IMR-90 (cell line): ENCODE data around the gene HMGB2. TPM values are rescaled to one million over a fixed set of nuclear protein-coding genes. Genes with fewer than 3 reads are reported as not detected.

Source experiments
- ATAC-seq: fragments of 200-7000 bp; cut with Tn5 transposase; 2 replicates; pipeline ENCODE4 v1.9.1; 2020; ENCODE audit warnings: low read depth, mild to moderate bottlenecking, moderate library complexity
- BruUV-seq: library from RNA; stranded (reverse); fragments of 400-500 nt; replicated peaks from 2 replicates; lab custom pipeline; 2021; lab: Mats Ljungman, UMichigan
- CTCF ChIA-PET: fragments of 300-600 bp; formaldehyde crosslinking; extraction: SDS; loops from one replicate; lab custom pipeline; 2021; ENCODE audit warnings: antibody characterized with exemption; lab: Yijun Ruan, JAX
- POLR2A ChIA-PET: fragments of 300-600 bp; sonication (Branson Sonifier 250); formaldehyde crosslinking; loops from one replicate; lab custom pipeline; 2022; ENCODE audit warnings: antibody characterized with exemption; ENCODE audit not compliant: unreplicated experiment; lab: Charles Lee
- DNase-seq: peaks from one replicate; pipeline ENCODE4 v3.0.0; 2013
- H2AFZ ChIP-seq: replicated peaks from 2 replicates; pipeline ENCODE3; 2013; ENCODE audit warnings: low read length, mild to moderate bottlenecking; ENCODE audit not compliant: poor library complexity
- H2AK5ac ChIP-seq: 2 replicates; pipeline ENCODE4 v1.6.1; 2013; ENCODE audit warnings: low read depth, low read length, inconsistent platforms
- H2AK9ac ChIP-seq: replicated peaks from 2 replicates; pipeline ENCODE3; 2013; ENCODE audit warnings: mild to moderate bottlenecking, low read depth, low read length, moderate library complexity; ENCODE audit not compliant: poor library complexity
- H2BK120ac ChIP-seq: 2 replicates; pipeline ENCODE4 v1.6.1; 2013; ENCODE audit warnings: low read depth, low read length, inconsistent platforms
- H2BK15ac ChIP-seq: 3 replicates; pipeline ENCODE4 v1.6.1; 2013; ENCODE audit warnings: low read depth, low read length, inconsistent platforms
- H2BK20ac ChIP-seq: 2 replicates; pipeline ENCODE4 v1.6.1; 2013; ENCODE audit warnings: low read depth, mild to moderate bottlenecking, inconsistent platforms, low read length, moderate library complexity
- H2BK5ac ChIP-seq: 2 replicates; pipeline ENCODE4 v1.6.1; 2013; ENCODE audit warnings: mild to moderate bottlenecking, low read depth, low read length, inconsistent platforms; ENCODE audit not compliant: poor library complexity, severe bottlenecking
- H3K14ac ChIP-seq: replicated peaks from 2 replicates; pipeline ENCODE4 v1.6.1; 2013; ENCODE audit warnings: low read depth, low read length, inconsistent platforms
- H3K18ac ChIP-seq: 2 replicates; pipeline ENCODE4 v1.6.1; 2013; ENCODE audit warnings: low read depth, low read length, control low read depth
- H3K23ac ChIP-seq: 2 replicates; pipeline ENCODE4 v1.6.1; 2013; ENCODE audit warnings: low read depth, low read length, inconsistent platforms
- H3K27ac ChIP-seq: 2 replicates; pipeline ENCODE4 v1.5.1; 2013; ENCODE audit warnings: mild to moderate bottlenecking, control low read depth, low read length; ENCODE audit not compliant: insufficient read depth
- H3K27me3 ChIP-seq: 2 replicates; pipeline ENCODE4 v1.6.1; 2013; ENCODE audit warnings: low read length; ENCODE audit not compliant: control insufficient read depth, insufficient read depth
- H3K36me3 ChIP-seq: 2 replicates; pipeline ENCODE4 v1.6.1; 2013; ENCODE audit warnings: low read length, mixed read lengths; ENCODE audit not compliant: control insufficient read depth, insufficient read depth
- H3K4ac ChIP-seq: 2 replicates; pipeline ENCODE4 v1.6.1; 2013; ENCODE audit warnings: low read depth, low read length, inconsistent platforms
- H3K4me1 ChIP-seq: 2 replicates; pipeline ENCODE4 v1.6.1; 2013; ENCODE audit warnings: low read length, mixed read lengths; ENCODE audit not compliant: control insufficient read depth, insufficient read depth
- H3K4me2 ChIP-seq: 2 replicates; pipeline ENCODE4 v1.6.1; 2013; ENCODE audit warnings: low read depth, mild to moderate bottlenecking, control low read depth, low read length, moderate library complexity
- H3K4me3 ChIP-seq: 2 replicates; pipeline ENCODE4 v1.5.1; 2013; ENCODE audit warnings: low read depth, mild to moderate bottlenecking, control low read depth, low read length, moderate library complexity; ENCODE audit not compliant: insufficient read depth
- H3K56ac ChIP-seq: 2 replicates; pipeline ENCODE4 v1.6.1; 2013; ENCODE audit warnings: low read length, inconsistent platforms; ENCODE audit not compliant: insufficient read depth; ENCODE audit errors: extremely low read depth
- H3K79me1 ChIP-seq, 2 experiments: 2 replicates each; pipeline ENCODE4 v1.6.1; 2013; ENCODE audit warnings: low read length in 2 of 2, inconsistent platforms in 1 of 2, low read depth in 1 of 2
- H3K9ac ChIP-seq: 2 replicates; pipeline ENCODE4 v1.6.1; 2013; ENCODE audit warnings: low read depth, low read length, control low read depth
- H3K9me1 ChIP-seq: 2 replicates; pipeline ENCODE4 v1.6.1; 2013; ENCODE audit warnings: low read length, inconsistent platforms; ENCODE audit not compliant: insufficient read depth
- H3K9me3 ChIP-seq: 2 replicates; pipeline ENCODE4 v1.6.1; 2013; ENCODE audit warnings: low read length; ENCODE audit not compliant: control insufficient read depth, insufficient read depth
- H4K20me1 ChIP-seq: 2 replicates; pipeline ENCODE4 v1.6.1; 2013; ENCODE audit warnings: low read length, inconsistent platforms; ENCODE audit not compliant: insufficient read depth
- H4K5ac ChIP-seq: 2 replicates; pipeline ENCODE4 v1.6.1; 2013; ENCODE audit warnings: mild to moderate bottlenecking, low read depth, low read length, control low read depth
- H4K8ac ChIP-seq, 2 experiments: 2 replicates each; pipeline ENCODE4 v1.6.1; 2013; ENCODE audit warnings: low read depth in 2 of 2, low read length in 2 of 2, control low read depth in 1 of 2, inconsistent platforms in 1 of 2
- H4K91ac ChIP-seq: 2 replicates; pipeline ENCODE4 v1.6.1; 2013; ENCODE audit warnings: low read depth, low read length, inconsistent platforms; ENCODE audit not compliant: insufficient read depth
- BHLHE40 ChIP-seq: fragments of 150-350 bp; IDR thresholded peaks from 2 replicates; pipeline ENCODE4 v1.6.1; 2016; ENCODE audit warnings: mild to moderate bottlenecking, low read depth, low read length
- CEBPB ChIP-seq: IDR thresholded peaks from 2 replicates; pipeline ENCODE4 v1.6.1; 2012; ENCODE audit warnings: low read depth, low read length, improper control_type of control experiment
- CHD1 ChIP-seq: IDR thresholded peaks from 2 replicates; pipeline ENCODE4 v1.6.1; 2012; ENCODE audit warnings: low read depth, low read length, improper control_type of control experiment
- FOS ChIP-seq: fragments of 150-350 bp; IDR thresholded peaks from 2 replicates; pipeline ENCODE4 v1.6.1; 2016; ENCODE audit warnings: low read depth, low read length
- MAFK ChIP-seq: IDR thresholded peaks from 2 replicates; pipeline ENCODE4 v1.6.1; 2012; ENCODE audit warnings: low read depth, low read length, improper control_type of control experiment
- MAZ ChIP-seq: IDR thresholded peaks from 2 replicates; pipeline ENCODE4 v1.6.1; 2012; ENCODE audit warnings: low read depth, mild to moderate bottlenecking, low read length, improper control_type of control experiment, moderate library complexity, borderline replicate concordance
- MXI1 ChIP-seq: IDR thresholded peaks from 2 replicates; pipeline ENCODE4 v1.6.1; 2012; ENCODE audit warnings: low read depth, mild to moderate bottlenecking, low read length, moderate library complexity, borderline replicate concordance
- NFE2L2 ChIP-seq: fragments of 150-350 bp; IDR thresholded peaks from 2 replicates; pipeline ENCODE4 v1.6.1; 2016; ENCODE audit warnings: low read depth, mild to moderate bottlenecking, low read length
- RAD21 ChIP-seq: IDR thresholded peaks from 2 replicates; pipeline ENCODE4 v1.6.1; 2012; ENCODE audit warnings: low read length, improper control_type of control experiment
- RCOR1 ChIP-seq: IDR thresholded peaks from 2 replicates; pipeline ENCODE4 v1.6.1; 2012; ENCODE audit warnings: mild to moderate bottlenecking, low read length, improper control_type of control experiment; ENCODE audit not compliant: insufficient replicate concordance
- RFX5 ChIP-seq: IDR thresholded peaks from 2 replicates; pipeline ENCODE4 v1.8.0; 2012; ENCODE audit warnings: low read depth, mild to moderate bottlenecking, low read length, moderate library complexity
- SMC3 ChIP-seq: fragments of 150-350 bp; IDR thresholded peaks from 2 replicates; pipeline ENCODE4 v1.6.1; 2016; ENCODE audit warnings: low read depth, mild to moderate bottlenecking, antibody characterized with exemption, low read length, moderate library complexity
- USF2 ChIP-seq: fragments of 150-350 bp; IDR thresholded peaks from 2 replicates; pipeline ENCODE4 v1.6.1; 2017; ENCODE audit warnings: mild to moderate bottlenecking, antibody characterized with exemption, low read length, low read depth
- WGBS, 2 experiments: methylation state at CpG; one replicate each; pipeline versions ENCODE4 v1.1.5 to v1.1.7; 2013; ENCODE audit warnings: missing lambda C conversion rate in 2 of 2; ENCODE audit not compliant: insufficient read length in 1 of 2; ENCODE audit errors: extremely low coverage in 2 of 2; 5-methylcytosine and 5-hydroxymethylcytosine counted together
- dilution Hi-C: fragments of 300-500 bp; cut with HindIII; formaldehyde crosslinking; loops from one replicate; pipeline ENCODE4 v1.14.3; 2018; ENCODE audit warnings: low sequenced_read_pairs; ENCODE audit not compliant: unreplicated experiment
- in situ Hi-C: fragments of 300-500 bp; cut with MboI; formaldehyde crosslinking; loops from 3 replicates; pipeline ENCODE4 v1.14.3; 2019; ENCODE audit warnings: low sequenced_read_pairs, inconsistent platforms, mixed read lengths
- intact Hi-C: fragments of 100-400 bp; cut with micrococcal nuclease; formaldehyde crosslinking; loops from 2 replicates; pipeline ENCODE4 v1.10.0; 2022
- polyA plus RNA-seq, 3 experiments: library from polyadenylated mRNA; depleted of rRNA; stranded (reverse); fragments of >200 nt; gene quantifications; 2 replicates each; pipeline ENCODE4 v1.2.3, GENCODE V29; 2012; ENCODE audit warnings: low replicate concordance in 1 of 3
- total RNA-seq: library from RNA; depleted of rRNA; stranded (reverse); fragments of >200 nt; gene quantifications from 2 replicates; pipeline ENCODE4 v1.2.3, GENCODE V29; 2012
- TF ChIP-seq, protein P1 (sequence below): fragments of 150-350 bp; IDR thresholded peaks from 2 replicates; pipeline ENCODE4 v1.6.1; 2016; ENCODE audit warnings: low read depth, mild to moderate bottlenecking, low read length, moderate library complexity, borderline replicate concordance
- TF ChIP-seq, protein P2 (sequence below): conservative IDR thresholded peaks from 2 replicates; pipeline ENCODE4 v1.5.1; 2012; ENCODE audit warnings: mild to moderate bottlenecking, low read depth, low read length, improper control_type of control experiment

HMGB2 gene
- total and polyA plus RNA-seq, 2 of the 4 experiments (the other 2 are of a cell fraction), result 49.3 to 106 TPM

- H4K20me1 ChIP-seq, result no peaks in the 10 kb centered on the region
- H3K27ac ChIP-seq, result no peak overlapping the region
- no peak overlapping the region for H2AFZ ChIP-seq
- CTCF ChIA-PET, result interaction anchor here (0.6 to 2.2 kb wide), 9 partner anchors 8 to 672 kb away, joined by 3 to 10 read pairs (median 4); no protein-coding TSS in a partner anchor
- ATAC-seq, result peak; percentile 71
- no peak overlapping the region for H4K5ac ChIP-seq
- H3K27me3 ChIP-seq, result no peaks in the 10 kb centered on the region
- no peak overlapping the region for H4K91ac ChIP-seq
- no peaks in the 10 kb centered on the region for H3K4me1 ChIP-seq
- in situ Hi-C loops, result loop anchor here (5.0 to 10.0 kb wide), 2 partner anchors 94 to 176 kb away; no protein-coding TSS in a partner anchor
- H3K36me3 ChIP-seq, result 0 out of 2 replicates have a peak, but pooled peaks cover 1% of the 10 kb centered on the region
- no peak overlapping the region for H2BK5ac ChIP-seq
- no peak overlapping the region; the same call in 1 of the 2 replicates for H3K4me2 ChIP-seq
- dilution Hi-C loops, result no loop called here
- H2AK5ac ChIP-seq, result no peak overlapping the region
- no peak overlapping the region for H3K23ac ChIP-seq
- no peak overlapping the region; the same call in 1 of the 2 replicates for H3K9ac ChIP-seq
- no peak overlapping the region for H3K4me3 ChIP-seq
- WGBS, 2 experiments, result no CpG with 5 or more reads among the region's 3 CpGs
- no peak overlapping the region for H2AK9ac ChIP-seq
- H2BK120ac ChIP-seq, result no peak overlapping the region
- H3K4ac ChIP-seq, result no peak overlapping the region
- POLR2A ChIA-PET, result no interaction called here
- no peak overlapping the region for H4K8ac ChIP-seq
- no peaks in the 10 kb centered on the region for H3K9me3 ChIP-seq
- no peaks in the 10 kb centered on the region for H3K79me1 ChIP-seq
- H3K18ac ChIP-seq, result no peak overlapping the region
- H2BK15ac ChIP-seq, result no peak overlapping the region
- H2BK20ac ChIP-seq, result no peak overlapping the region
- no TSS peak for BruUV-seq
- intact Hi-C loops, result loop anchor here (1.0 to 2.0 kb wide), 3 partner anchors 42 to 176 kb away; no protein-coding TSS in a partner anchor
- DNase-seq, result peak; percentile 74
- H3K9me1 ChIP-seq, result no peaks in the 10 kb centered on the region
- no peak overlapping the region for H3K56ac ChIP-seq
- no peak overlapping the region for H3K14ac ChIP-seq
- TF ChIP-seq, protein P1, sequence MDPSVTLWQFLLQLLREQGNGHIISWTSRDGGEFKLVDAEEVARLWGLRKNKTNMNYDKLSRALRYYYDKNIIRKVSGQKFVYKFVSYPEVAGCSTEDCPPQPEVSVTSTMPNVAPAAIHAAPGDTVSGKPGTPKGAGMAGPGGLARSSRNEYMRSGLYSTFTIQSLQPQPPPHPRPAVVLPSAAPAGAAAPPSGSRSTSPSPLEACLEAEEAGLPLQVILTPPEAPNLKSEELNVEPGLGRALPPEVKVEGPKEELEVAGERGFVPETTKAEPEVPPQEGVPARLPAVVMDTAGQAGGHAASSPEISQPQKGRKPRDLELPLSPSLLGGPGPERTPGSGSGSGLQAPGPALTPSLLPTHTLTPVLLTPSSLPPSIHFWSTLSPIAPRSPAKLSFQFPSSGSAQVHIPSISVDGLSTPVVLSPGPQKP, result no peak
- TF ChIP-seq, protein P2, sequence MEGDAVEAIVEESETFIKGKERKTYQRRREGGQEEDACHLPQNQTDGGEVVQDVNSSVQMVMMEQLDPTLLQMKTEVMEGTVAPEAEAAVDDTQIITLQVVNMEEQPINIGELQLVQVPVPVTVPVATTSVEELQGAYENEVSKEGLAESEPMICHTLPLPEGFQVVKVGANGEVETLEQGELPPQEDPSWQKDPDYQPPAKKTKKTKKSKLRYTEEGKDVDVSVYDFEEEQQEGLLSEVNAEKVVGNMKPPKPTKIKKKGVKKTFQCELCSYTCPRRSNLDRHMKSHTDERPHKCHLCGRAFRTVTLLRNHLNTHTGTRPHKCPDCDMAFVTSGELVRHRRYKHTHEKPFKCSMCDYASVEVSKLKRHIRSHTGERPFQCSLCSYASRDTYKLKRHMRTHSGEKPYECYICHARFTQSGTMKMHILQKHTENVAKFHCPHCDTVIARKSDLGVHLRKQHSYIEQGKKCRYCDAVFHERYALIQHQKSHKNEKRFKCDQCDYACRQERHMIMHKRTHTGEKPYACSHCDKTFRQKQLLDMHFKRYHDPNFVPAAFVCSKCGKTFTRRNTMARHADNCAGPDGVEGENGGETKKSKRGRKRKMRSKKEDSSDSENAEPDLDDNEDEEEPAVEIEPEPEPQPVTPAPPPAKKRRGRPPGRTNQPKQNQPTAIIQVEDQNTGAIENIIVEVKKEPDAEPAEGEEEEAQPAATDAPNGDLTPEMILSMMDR, result peak; percentile 47
- TF ChIP-seq USF2, result no peak
- TF ChIP-seq MXI1, result no peak
- peak; percentile 42; the same call in 1 of the 2 replicates for TF ChIP-seq SMC3
- TF ChIP-seq RAD21, result peak; percentile 50
- no peak for TF ChIP-seq CEBPB
- TF ChIP-seq BHLHE40, result peak; percentile 14; the same call in 1 of the 2 replicates
- no peak for TF ChIP-seq RCOR1
- TF ChIP-seq RFX5, result no peak
- no peak for TF ChIP-seq MAFK
- TF ChIP-seq FOS, result peak; percentile 68; the same call in 1 of the 2 replicates
- TF ChIP-seq CHD1, result no peak
- no peak for TF ChIP-seq NFE2L2
- no peak for TF ChIP-seq MAZ
Observed at GRCh38 chr4:173318648-173319211, 15.4 kb downstream of the HMGB2 start.
